NCI-H1092 (cell line): Measurements from ENCODE around the gene THSD7B.

Source experiments
- DNase-seq: peaks from one replicate; lab custom pipeline; 2025; lab: John Stamatoyannopoulos, UW

The THSD7B gene

GRCh38 chr2:137380610-137381009 is 615.3 kb downstream of the THSD7B start:
- DNase-seq = no peak

GRCh38 chr2:137381731-137382130 is 616.4 kb downstream of the THSD7B start:
- no peak for DNase-seq

GRCh38 chr2:137383391-137383790 is 618.0 kb downstream of the THSD7B start:
- DNase-seq = no peak

- DNase-seq = no peak
Observed at GRCh38 chr2:137387044-137387443, 621.7 kb downstream of the THSD7B start.

- no peak for DNase-seq
Observed at GRCh38 chr2:137405496-137405895, 640.2 kb downstream of the THSD7B start.

GRCh38 chr2:137411585-137411984 is 646.2 kb downstream of the THSD7B start:
- DNase-seq = no peak

GRCh38 chr2:137420744-137421143 is 655.4 kb downstream of the THSD7B start:
- no peak for DNase-seq

- DNase-seq = no peak
Observed at GRCh38 chr2:137435162-137435561, 669.8 kb downstream of the THSD7B start.

GRCh38 chr2:137437386-137437785 is 672.0 kb downstream of the THSD7B start:
- no peak for DNase-seq

GRCh38 chr2:137444970-137445369 is 679.6 kb downstream of the THSD7B start:
- DNase-seq = no peak

- no peak for DNase-seq
Observed at GRCh38 chr2:137449454-137449853, 684.1 kb downstream of the THSD7B start.

GRCh38 chr2:137454886-137455285 is 689.5 kb downstream of the THSD7B start:
- DNase-seq = no peak

- DNase-seq = no peak
Observed at GRCh38 chr2:137467246-137467862, 702.0 kb downstream of the THSD7B start.

- no peak for DNase-seq
Observed at GRCh38 chr2:137493261-137493660, 727.9 kb downstream of the THSD7B start.

- no peak for DNase-seq
Observed at GRCh38 chr2:137500599-137500998, 735.3 kb downstream of the THSD7B start.

- no peak for DNase-seq
Observed at GRCh38 chr2:137507237-137507636, 741.9 kb downstream of the THSD7B start.

GRCh38 chr2:137508739-137509384 is 743.5 kb downstream of the THSD7B start:
- DNase-seq = no peak

GRCh38 chr2:137511526-137511925 is 746.2 kb downstream of the THSD7B start:
- no peak for DNase-seq

GRCh38 chr2:137521653-137522619 is 756.6 kb downstream of the THSD7B start:
- no peak for DNase-seq

- DNase-seq = no peak
Observed at GRCh38 chr2:137522620-137523011, 757.3 kb downstream of the THSD7B start.

- no peak for DNase-seq
Observed at GRCh38 chr2:137523931-137524330, 758.6 kb downstream of the THSD7B start.

- DNase-seq = no peak
Observed at GRCh38 chr2:137525132-137525531, 759.8 kb downstream of the THSD7B start.
